BE2C (cell line): ENCODE measurements around the gene CDKN2B-AS1.

Experiments
- DNase-seq: peaks from one replicate; pipeline ENCODE4 v3.0.0-alpha.2; 2020
- H3K27me3 ChIP-seq: fragments of 250-450 bp; sonication (Bioruptor Pico); 2 replicates; pipeline ENCODE4 v1.5.1; 2020; ENCODE audit warnings: mild to moderate bottlenecking
- H3K36me3 ChIP-seq: fragments of 250-450 bp; sonication (Bioruptor Pico); 2 replicates; pipeline ENCODE4 v1.5.1; 2020; ENCODE audit warnings: mild to moderate bottlenecking
- H3K4me1 ChIP-seq: fragments of 250-450 bp; sonication (Bioruptor Pico); 2 replicates; pipeline ENCODE4 v1.5.1; 2020
- H3K4me3 ChIP-seq: 2 replicates; pipeline ENCODE4 v1.5.1; 2011; ENCODE audit warnings: low read depth, low read length
- H3K9me3 ChIP-seq: fragments of 250-450 bp; sonication (Bioruptor Pico); 2 replicates; pipeline ENCODE4 v1.5.1; 2020
- CTCF ChIP-seq: IDR thresholded peaks from 2 replicates; pipeline ENCODE4 v1.5.1; 2012; ENCODE audit warnings: mild to moderate bottlenecking, low read depth, low read length

CDKN2B-AS1 gene

DNA sequence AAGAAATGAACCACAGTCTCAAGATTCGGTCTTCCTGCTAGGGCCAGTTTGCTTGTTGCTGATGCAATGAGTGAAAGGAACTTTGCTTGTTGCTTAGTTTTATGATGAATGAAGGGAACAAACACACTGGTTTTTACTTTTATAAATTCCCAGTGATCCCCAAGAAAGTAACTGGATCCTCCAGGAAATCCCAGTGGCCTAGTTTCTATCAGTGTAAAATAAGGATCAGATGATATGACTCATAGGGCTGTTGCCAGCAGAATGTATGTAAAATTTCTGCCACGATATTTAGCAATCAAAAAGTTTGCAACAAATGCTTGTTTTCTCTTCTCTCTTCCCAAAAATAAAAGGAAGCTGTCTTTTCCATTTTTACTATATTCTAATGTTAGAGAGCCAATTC, 174.7 kb downstream of the CDKN2B-AS1 start:
- no peaks in the 10 kb centered on the region for H3K36me3 ChIP-seq
- H3K4me3 ChIP-seq, result no peak overlapping the region
- DNase-seq, result no peak
- H3K27me3 ChIP-seq, result no peaks in the 10 kb centered on the region; the same call in 1 of the 2 replicates
- TF ChIP-seq CTCF, result no peak
- H3K4me1 ChIP-seq, result no peaks in the 10 kb centered on the region
- no peaks in the 10 kb centered on the region for H3K9me3 ChIP-seq

DNA sequence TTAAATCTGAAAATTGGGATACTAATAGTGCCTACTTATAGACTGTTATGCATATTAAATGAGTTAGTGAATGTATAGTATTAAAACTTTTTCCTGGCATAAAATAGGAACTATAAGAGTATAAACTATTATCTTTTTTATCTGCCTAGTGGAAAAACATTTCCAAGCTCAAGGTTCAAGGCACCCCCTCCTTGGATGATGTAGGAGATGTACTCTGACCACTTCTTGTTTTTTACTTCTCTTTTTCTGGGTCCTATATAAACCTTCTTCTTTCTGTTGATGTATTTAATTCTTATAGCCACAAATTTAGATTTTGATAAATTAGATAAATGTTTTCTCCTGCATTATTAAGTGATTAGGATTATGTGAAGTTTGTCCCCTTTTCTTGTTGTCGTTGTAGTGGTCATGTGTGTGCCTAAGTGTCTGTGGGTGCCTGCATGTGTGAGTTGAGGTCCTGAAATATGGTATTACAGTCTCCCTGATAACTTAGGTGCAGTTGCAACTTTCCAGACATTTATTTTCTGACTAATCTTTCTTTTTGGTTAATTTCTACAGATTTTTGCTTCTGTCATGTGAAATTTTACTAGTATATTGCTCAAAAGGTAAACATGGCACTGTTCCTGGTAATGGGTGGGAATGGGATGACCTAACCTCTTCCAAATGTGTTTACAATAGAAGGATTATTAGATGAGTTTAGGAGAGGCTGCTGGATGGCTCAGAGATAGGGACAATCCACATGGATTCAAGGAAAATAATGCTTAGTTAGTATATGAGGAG, 175.3 kb downstream of the CDKN2B-AS1 start:
- no peak for TF ChIP-seq CTCF
- no peaks in the 10 kb centered on the region for H3K9me3 ChIP-seq
- no peaks in the 10 kb centered on the region; the same call in 1 of the 2 replicates for H3K27me3 ChIP-seq
- H3K36me3 ChIP-seq, result no peaks in the 10 kb centered on the region
- DNase-seq, result no peak
- H3K4me1 ChIP-seq, result no peaks in the 10 kb centered on the region
- H3K4me3 ChIP-seq, result no peak overlapping the region
